ENCODE data around the gene NFYC. TPM values are rescaled to one million over a fixed set of nuclear protein-coding genes. Genes with fewer than 3 reads are reported as not detected.

The NFYC gene
- total RNA-seq, 1 donor from 2014 or later = 38.0 TPM

DNA sequence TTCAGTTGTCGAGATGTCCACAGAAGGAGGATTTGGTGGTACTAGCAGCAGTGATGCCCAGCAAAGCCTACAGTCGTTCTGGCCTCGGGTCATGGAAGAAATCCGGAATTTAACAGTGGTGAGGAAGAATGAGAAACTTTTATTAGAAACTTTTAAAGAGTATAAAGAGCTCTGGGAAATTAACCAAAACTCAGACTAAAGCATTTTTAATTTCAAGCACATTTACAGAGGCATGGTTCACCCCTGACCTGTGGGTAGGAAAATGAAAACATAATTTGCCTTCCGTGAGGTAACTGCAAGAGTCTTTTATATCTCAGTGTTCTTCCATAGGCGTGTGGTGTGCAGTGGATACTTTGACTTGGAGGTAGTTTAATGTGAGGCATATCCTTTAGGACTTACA is 47.3 kb downstream of the NFYC start:
- DNase-seq (ENCODE audit: low spot score) = no peak
- Histone ChIP-seq H3K27ac (no peak overlapping the region), H3K9ac (no peak overlapping the region), H3K4me3 (no peak overlapping the region), H3K4me1 (peaks cover 12% of the 10 kb centered on the region), H2AFZ (replicated peaks) (no peak overlapping the region), H3K79me2 (ENCODE audit: low read depth) (peaks cover 71% of the 10 kb centered on the region), H3K4me2 (no peak overlapping the region), H3K9me3 (ENCODE audit: low read depth) (no peaks in the 10 kb centered on the region), H3K27me3 (no peaks in the 10 kb centered on the region), H4K20me1 (ENCODE audit: low read depth) (peaks cover 54% of the 10 kb centered on the region), H3F3A (ENCODE audit: low read depth) (no peaks in the 10 kb centered on the region), H3K36me3 (no peaks in the 10 kb centered on the region)
- no peak overlapping the region for H3K4me3 Mint-ChIP-seq
- H3K27me3 Mint-ChIP-seq (ENCODE audit: insufficient read depth, low read depth) = no peaks in the 10 kb centered on the region
- peaks cover 37% of the 10 kb centered on the region for H3K36me3 Mint-ChIP-seq
- TF ChIP-seq, protein P1, sequence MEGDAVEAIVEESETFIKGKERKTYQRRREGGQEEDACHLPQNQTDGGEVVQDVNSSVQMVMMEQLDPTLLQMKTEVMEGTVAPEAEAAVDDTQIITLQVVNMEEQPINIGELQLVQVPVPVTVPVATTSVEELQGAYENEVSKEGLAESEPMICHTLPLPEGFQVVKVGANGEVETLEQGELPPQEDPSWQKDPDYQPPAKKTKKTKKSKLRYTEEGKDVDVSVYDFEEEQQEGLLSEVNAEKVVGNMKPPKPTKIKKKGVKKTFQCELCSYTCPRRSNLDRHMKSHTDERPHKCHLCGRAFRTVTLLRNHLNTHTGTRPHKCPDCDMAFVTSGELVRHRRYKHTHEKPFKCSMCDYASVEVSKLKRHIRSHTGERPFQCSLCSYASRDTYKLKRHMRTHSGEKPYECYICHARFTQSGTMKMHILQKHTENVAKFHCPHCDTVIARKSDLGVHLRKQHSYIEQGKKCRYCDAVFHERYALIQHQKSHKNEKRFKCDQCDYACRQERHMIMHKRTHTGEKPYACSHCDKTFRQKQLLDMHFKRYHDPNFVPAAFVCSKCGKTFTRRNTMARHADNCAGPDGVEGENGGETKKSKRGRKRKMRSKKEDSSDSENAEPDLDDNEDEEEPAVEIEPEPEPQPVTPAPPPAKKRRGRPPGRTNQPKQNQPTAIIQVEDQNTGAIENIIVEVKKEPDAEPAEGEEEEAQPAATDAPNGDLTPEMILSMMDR (IDR thresholded peaks at IDR 0.05) = no peak
- TF ChIP-seq EZH2phosphoT487 (IDR thresholded peaks at IDR 0.05) = no peak
- no peak for TF ChIP-seq EZH2 (IDR thresholded peaks at IDR 0.05)
- H3K4me1 Mint-ChIP-seq = peaks cover 12% of the 10 kb centered on the region
- no peak overlapping the region for H3K27ac Mint-ChIP-seq
- H3K9me3 Mint-ChIP-seq = no peaks in the 10 kb centered on the region

DNA sequence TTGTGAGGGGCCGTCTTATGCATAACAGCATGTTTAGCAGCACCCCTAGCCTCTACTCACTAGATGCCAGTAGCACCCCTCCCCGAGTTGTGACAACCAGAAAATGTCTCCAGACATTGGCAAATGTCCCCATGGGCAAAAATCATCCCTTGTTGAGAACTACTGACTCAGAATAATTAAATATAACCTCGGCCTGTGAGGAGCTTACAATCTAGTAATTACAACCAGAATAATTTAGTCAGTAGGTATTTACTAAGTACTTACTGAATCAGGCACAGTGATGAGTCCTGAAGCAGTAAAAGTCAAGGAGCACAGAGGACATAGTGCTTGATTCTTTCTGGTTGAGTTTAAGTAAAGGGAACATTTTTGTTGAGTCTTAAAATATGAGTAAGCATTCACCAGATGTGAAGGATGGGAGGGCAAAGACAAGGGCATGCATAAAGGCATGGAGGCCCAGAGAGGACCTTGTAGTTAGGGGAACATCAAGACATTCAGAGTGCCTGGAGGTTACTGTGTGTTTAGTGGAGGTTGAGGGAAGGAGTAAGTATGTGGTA is 48.0 kb downstream of the NFYC start:
- H3K27ac ChIP-seq = no peak overlapping the region

DNA sequence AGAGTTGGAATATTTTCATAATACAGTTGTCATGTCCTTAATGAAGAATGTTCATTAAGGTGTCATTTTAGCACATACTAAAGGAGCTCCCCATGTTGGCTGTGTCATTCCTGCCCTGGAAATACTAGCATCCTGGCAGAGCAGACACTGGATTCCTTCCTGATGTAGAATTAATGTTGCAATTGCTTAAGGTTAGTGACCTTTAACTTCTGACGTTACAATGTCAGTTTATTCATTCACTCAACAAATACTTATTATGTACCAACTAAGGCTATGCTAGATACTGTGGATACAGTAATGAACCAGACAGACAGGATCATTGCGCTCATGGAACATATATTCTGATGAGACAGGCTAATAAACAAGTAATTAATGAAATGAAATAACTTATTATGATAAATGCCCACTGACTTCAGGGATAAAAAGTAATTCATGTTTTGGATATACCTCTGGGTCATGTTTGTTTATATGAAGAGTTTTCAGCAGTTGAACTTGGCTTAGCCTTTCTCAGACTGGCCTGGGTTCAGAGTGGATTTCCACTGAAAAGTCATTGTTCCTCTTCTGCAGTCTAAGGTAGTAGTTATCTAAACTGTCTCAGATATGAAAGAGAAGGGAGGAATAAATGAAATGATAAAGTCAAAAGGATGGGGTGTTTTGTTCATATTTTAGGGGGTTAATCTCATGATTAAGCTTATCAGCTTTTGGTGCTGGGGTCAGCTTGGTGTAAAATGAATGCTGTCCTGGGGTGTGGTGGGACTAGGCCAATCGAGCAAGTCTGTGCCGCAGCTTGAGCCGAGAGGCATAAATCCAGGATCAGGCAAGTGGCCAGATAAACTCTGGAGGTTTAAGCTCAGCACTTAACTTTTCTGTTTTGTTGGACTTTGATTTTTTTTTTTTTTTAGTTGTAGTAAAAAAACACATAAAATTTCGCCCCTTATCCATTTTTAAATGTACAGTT is 48.8 kb downstream of the NFYC start:
- H3K27me3 ChIP-seq = no peaks in the 10 kb centered on the region
- peaks cover 56% of the 10 kb centered on the region for H4K20me1 ChIP-seq (ENCODE audit: low read depth)
- H3F3A ChIP-seq (ENCODE audit: low read depth) = no peaks in the 10 kb centered on the region
- no peaks in the 10 kb centered on the region for H3K9me3 ChIP-seq (ENCODE audit: low read depth)
- Mint-ChIP-seq H3K9me3 (no peaks in the 10 kb centered on the region), H3K27me3 (ENCODE audit: insufficient read depth, low read depth) (no peaks in the 10 kb centered on the region), H3K27ac (no peak overlapping the region), H3K36me3 (peaks cover 40% of the 10 kb centered on the region), H3K4me3 (no peak overlapping the region), H3K4me1 (peaks cover 13% of the 10 kb centered on the region)
- H3K9ac ChIP-seq = no peak overlapping the region
- H3K27ac ChIP-seq = no peak overlapping the region
- TF ChIP-seq EZH2 (IDR thresholded peaks at IDR 0.05) = no peak
- no peak for TF ChIP-seq EZH2phosphoT487 (IDR thresholded peaks at IDR 0.05)
- TF ChIP-seq, protein P1 (IDR thresholded peaks at IDR 0.05) = no peak
- no peak overlapping the region for H3K4me3 ChIP-seq
- no peak overlapping the region for H3K4me2 ChIP-seq
- H2AFZ ChIP-seq (replicated peaks) = no peak overlapping the region
- peaks cover 9% of the 10 kb centered on the region for H3K4me1 ChIP-seq
- DNase-seq (ENCODE audit: low spot score) = no peak
- H3K36me3 ChIP-seq = no peaks in the 10 kb centered on the region
- peaks cover 71% of the 10 kb centered on the region for H3K79me2 ChIP-seq (ENCODE audit: low read depth)

More for the DNA sequence above, 48.0 kb downstream of the NFYC start:
- Histone ChIP-seq H2AFZ (replicated peaks) (no peak overlapping the region), H3K4me2 (no peak overlapping the region), H3F3A (ENCODE audit: low read depth) (no peaks in the 10 kb centered on the region), H3K27me3 (no peaks in the 10 kb centered on the region), H3K79me2 (ENCODE audit: low read depth) (peaks cover 71% of the 10 kb centered on the region), H3K4me3 (no peak overlapping the region), H3K36me3 (no peaks in the 10 kb centered on the region), H3K9ac (no peak overlapping the region), H3K4me1 (peaks cover 12% of the 10 kb centered on the region), H3K9me3 (ENCODE audit: low read depth) (no peaks in the 10 kb centered on the region), H4K20me1 (ENCODE audit: low read depth) (peaks cover 56% of the 10 kb centered on the region)
- no peak for DNase-seq (ENCODE audit: low spot score)
- no peak for TF ChIP-seq EZH2phosphoT487 (IDR thresholded peaks at IDR 0.05)
- TF ChIP-seq, protein P1 (IDR thresholded peaks at IDR 0.05) = no peak
- TF ChIP-seq EZH2 (IDR thresholded peaks at IDR 0.05) = no peak
- peaks cover 40% of the 10 kb centered on the region for H3K36me3 Mint-ChIP-seq
- peaks cover 12% of the 10 kb centered on the region for H3K4me1 Mint-ChIP-seq
- H3K4me3 Mint-ChIP-seq = no peak overlapping the region
- H3K9me3 Mint-ChIP-seq = no peaks in the 10 kb centered on the region
- no peaks in the 10 kb centered on the region for H3K27me3 Mint-ChIP-seq (ENCODE audit: insufficient read depth, low read depth)
- H3K27ac Mint-ChIP-seq = no peak overlapping the region
